Retina (tissue), 1 donor: ENCODE measurements around the gene CREBBP.

Experiments
- DNase-seq: peaks from one replicate; pipeline ENCODE4 v3.0.0-alpha.2; 2016

The CREBBP gene

DNA sequence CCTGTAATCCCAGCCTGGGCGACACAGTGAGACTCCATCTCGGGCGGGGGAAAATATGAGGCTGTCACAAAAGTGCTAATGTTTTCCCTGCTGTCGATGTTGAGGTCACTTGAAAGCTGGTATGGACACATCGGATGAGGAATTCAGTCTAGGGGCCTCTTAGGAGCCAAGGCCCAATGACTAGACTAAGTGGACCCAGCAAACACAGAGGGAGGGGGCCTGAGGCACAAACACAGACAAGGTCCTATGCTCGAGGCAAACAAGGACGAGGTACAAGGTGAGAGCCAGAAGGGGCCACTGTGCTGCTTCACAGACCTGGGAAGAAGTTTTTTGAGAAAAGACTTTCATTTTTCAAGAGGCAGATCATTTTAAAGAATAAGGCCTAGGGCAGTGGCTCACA, 178.4 kb downstream of the CREBBP start:
- no peak for DNase-seq

DNA sequence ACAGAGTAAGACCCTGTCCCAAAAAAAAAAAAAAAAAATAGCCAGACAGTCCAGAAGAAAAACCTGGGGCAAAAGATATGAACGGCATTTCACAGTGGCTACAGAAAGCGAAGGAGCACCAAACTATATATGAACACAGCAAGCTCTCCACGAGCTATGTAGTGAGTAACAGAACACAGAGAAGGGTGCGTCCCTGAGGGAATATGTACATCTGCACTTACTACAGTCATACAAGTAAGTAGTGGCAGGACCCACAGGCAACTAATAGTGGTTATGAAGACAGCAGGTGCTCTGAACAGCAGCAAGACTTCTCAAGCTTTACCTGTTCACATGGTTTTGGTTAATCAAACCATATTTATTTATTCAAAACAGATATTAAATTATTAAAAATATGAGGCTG, 179.0 kb downstream of the CREBBP start:
- DNase-seq: no peak

DNA sequence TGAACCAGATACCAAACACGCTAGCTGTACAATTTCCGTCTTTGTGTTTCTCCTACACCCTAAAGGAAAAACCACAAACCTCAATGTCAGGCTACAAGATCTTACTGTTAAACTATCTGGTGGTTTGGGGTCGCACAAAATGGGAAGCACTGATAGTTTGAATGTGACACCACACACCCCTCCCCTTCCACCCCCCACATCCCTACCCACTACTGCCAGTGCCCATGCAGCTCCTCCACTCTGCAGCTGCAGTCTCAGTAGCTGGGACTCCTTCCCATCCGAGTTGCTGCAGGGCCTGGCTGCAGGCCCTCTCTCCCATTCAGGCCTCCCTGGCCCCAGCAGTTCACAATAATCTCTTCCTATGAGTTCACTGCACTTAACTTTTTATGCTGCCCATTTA, 181.6 kb downstream of the CREBBP start:
- no peak for DNase-seq

DNA sequence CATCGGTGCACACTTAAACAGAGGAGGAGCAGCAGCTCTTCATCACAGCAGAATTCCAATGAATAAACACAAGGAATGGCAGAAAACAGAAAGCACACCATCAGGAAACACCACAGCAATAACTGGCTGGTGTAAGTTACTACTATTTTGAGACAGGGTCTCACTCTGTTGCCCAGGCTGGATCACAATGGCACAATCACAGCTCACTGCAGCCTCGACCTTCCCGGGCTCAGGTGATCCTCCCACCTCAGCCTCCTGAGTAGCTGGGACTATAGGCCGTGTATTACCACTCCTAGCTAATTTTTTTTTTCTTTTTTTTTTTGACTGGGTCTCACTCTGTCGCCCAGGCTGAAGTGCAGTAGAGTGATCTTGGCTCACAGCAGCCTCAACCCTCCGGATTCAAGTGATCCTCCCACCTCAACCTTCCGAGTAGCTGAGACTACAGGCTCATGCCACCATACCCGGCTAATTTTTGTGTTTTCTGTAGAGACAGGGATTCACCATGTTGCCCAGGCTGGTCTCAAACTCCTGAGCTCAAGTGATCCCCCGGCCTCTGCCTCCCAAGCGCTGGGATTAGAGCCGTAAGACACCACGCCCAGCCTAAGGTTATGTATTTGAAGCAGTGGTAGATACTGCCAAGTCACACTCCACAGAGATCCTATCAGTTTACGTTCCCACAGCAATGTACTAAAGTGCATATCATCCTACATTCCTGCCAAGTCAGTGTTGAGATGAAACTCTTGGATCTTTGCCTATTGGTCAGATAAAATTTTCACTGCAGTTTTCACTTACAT, 183.9 kb downstream of the CREBBP start:
- DNase-seq: no peak

DNA sequence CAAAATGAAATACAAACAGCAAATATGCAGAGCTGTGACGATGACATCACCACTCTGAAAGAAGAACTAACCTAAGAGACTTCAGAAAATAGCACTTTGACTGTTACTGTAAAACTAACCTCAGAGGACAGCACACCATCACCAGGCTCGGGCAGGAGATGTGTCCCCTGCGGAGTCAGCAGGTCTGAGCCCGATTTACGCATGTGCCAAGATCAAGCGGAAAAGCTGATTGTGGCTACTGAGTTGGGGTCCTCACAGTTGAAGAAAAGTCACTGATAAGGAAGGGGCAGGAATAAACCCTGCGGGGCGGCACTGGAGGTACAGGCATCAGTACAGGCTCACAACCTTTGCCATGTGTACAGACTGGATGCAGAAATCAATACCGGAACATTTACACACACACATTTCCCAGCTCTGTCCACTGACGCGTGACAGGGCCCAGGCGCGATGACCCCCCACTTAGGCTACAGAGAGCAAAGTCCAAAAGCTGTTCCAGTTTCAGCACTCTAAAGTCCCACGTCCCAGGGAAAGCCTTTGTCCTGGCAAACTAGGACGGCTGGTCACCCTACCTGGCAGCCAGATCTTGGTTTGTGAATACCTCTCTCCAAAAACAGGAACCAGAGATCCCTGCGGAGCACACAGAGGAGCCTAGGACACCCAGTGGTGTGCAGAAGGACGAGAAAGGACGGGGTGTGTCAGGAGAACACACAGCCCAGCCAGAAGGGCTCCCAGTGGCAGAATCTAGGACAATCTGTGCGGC, 184.7 kb downstream of the CREBBP start:
- peak; percentile 60 for DNase-seq

DNA sequence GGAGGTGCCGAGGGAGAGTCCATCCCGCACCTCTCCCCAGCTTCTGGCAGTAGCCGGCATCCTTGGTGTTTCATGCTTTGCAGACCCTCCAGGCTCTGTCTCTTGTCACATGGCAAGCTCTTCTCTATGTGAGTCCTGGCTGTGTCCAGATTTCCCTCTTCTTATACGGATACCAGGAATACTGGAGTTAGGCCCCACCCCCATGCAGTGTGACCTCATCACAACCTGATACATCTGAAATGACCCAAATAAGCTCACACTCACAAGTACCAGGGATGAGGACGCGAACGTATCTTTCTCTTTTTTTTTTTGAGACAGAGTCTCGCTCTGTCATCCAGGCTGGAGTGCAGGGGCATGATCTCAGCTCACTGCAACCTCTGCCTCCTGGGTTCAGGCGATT, 186.5 kb downstream of the CREBBP start:
- DNase-seq: no peak

DNA sequence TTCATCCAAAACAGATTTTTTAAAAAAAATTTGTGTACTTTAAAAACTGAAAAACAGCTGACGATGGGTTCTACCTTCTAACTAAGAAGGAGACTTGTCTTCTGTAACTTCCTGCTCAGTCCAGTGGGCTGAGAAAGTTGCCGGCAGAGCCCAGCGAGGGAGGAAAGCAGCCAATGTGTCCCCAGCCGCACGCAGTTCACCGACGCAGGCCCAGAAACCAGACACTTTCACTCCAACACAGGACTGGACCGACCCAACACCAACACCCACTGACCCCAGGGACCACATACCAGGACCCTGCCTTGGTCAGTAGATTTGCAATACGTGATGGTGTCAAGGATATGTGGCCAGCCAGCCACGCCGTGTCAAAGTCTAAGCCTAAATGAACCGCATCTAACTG, 188.8 kb downstream of the CREBBP start:
- DNase-seq: no peak

DNA sequence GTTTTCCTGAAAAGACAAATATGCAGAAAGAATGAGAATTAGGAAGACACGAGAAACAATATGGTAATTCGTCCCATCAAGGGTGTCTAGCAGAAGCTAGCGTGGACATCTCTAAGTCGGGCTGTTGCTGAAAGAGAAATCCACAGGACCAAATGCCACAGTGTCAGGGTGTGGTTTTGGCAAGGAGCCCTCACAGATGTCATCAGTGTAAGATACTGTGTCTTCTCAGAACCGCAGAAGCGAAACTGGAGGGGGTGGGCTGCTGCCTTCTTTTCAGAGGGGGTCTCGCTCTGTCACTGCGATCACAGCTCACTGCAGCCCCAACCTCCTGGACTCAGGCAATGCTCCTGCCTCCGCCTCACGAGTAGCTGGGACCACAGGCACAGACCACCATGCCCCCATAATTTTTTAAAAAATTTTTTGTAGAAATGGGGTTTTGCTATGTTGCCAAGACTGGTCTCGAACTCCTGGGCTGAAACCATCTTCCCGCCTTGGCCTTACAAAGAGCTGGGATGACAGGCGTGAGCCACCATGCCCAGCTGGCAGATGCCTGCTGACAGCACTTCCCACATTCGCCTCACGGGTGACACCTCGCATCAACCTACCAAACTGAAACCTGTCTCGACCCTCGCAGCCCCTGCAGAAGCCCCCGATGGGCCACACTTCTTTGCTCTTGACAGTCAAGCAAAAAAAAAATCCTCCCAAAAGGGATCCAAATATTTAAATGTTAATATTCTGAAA, 189.4 kb downstream of the CREBBP start:
- DNase-seq: no peak

DNA sequence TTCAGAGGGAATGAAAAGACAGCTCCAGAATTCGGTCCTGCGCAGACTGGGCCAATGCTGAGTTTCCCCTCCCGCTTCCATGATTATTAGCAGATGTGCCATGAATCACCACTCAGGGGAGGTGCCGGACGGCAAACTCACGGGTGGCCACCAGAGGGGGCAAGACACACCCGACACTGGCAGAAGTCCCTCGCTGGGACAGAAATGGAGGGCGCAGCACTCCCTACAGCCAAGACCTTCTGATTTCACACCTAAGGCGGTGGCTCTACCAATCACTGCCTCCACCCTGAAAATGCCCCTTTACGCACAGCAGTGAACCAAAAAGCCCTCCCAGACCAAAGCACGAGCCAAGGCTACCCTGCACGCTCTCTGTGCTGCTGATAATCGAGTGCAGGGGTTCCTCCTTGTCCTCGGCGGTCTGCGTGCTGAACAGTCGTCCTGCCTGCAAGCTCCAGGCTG, 190.0 kb downstream of the CREBBP start:
- peak; percentile 89 for DNase-seq

DNA sequence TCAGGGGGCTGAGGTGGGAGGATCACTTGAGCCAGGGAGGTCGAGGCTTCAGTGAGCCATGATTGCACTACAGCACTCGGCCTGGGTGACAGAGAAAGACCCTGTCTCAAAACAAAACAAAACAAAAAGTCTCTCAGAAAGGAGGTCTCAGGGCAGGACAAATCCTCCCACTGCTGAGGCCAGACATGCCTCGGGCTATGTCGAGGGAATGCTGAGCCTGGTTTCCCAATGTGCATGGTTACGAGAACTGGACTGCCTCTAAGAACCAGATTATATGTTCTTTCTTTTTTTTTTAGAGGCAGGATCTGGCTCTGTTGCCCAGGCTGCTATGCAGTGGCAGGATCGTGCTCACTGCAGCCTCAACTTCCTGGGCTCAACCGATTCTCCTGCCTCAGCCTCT, 190.8 kb downstream of the CREBBP start:
- no peak for DNase-seq

DNA sequence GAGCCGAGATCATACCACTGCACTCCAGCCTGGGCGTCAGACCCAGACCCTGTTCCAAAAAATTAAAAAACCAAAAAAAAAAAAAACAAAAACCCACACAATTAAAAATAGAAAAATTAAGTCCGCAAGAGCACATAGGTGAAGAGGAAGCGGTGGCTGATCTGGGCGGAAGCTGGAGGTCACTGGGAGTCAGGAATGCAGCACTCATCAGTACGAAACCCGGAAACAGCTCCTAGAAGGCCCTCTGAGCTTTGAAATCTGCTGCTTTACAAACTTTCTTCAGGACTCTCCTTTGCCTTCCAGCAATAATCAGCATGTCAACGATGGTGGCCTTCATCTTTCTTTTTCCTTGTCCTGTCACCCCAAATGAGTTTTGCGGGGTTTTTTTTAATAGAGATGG, 192.7 kb downstream of the CREBBP start:
- DNase-seq: no peak

DNA sequence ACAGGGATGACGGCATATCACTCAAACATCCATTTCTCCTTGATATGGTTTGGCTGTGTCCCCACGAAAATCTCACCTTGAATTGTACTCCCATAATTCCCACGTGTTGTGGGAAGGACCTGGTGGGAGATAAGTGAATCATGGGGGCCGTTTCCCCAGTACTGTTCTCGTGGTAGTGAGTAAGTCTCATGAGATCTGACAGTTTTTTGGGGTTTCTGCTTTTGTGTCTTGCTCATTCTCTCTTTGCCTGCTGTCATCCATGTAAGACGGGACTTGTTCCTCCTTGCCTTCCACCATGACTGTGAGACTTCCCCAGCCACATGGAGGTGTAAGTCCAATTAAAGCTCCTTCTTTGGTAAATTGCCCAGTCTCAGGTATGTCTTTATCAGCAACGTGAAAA, 193.5 kb downstream of the CREBBP start:
- DNase-seq: no peak

DNA sequence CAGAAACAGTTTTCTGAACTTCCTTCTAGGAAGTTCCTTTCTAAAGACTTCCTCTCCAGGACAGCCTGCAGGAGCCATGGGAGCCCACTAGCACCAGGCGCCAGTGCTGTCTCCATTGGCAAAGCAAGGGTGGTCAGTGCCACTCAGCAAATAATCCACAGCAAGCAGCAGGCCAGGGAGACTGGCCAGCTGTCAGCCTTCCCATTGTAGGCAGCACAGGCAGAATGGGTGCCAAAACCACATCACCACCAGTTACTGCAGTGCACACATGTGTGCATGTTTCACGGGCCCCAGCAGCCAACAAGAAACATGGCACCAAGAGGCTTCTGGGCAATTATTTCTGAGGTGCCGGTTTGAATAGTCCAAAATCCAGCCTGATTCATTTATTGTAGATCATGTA, 199.3 kb downstream of the CREBBP start:
- DNase-seq: no peak

DNA sequence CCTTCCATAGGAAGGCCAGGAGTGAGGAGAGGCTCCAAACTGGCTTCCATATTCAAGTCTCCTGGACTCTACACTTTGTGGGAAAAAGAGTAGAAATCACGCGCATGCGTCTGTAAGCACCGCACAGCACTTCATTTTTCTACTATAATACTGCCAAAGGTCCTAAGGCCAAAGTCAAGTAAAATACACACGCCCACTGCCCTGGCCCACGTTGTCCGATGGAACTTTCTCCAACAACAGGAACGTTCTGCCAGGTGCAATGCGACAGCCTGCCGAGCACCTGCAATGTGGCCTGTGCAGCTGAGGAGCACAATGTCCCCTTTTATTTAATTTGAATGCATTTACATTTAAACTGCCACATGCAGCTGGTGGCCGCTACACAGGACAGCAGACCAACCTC, 202.5 kb downstream of the CREBBP start:
- DNase-seq: no peak

DNA sequence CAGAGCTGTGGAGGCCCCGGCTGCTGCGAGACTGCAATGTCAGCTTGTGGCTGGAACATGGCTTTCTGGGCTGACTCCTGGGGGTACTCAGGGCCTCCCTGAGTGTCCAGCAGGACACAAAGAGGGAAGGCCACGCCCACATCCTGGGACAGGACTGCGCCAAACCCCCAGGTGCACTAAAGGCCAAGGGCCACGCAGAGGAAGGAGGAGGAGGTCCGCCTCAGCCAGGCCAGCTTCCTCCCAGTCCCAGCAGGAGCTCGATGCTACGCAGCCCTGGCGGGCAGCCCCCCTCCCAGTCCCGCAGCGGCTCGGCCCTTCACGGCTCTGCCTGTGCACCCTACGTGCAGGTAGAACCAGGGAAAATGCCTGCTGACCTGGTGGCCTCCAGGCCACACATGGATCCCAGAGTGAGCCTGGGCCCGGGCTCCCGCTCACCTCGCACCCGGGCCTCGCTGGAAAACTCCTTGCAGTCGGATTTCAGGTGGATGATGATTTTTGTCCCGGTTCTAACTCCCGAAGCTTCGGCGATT, 204.8 kb downstream of the CREBBP start:
- DNase-seq: no peak
